Stimulated activated CD8-positive, alpha-beta memory T cell treated with anti-CD3 and anti-CD28 coated beads, Interleukin-12 subunit alpha, Interleukin-12 subunit beta, amount 100 ng/mL, for 1 hour (primary cell): ENCODE data around the gene UBE3D.
"Not testable (repeated sequence)": the region's sequence is repeated elsewhere in the genome, so short reads cannot be mapped to it uniquely, and the experiment has no call there.

Experiments
- DNase-seq: peaks from one replicate; pipeline ENCODE4 v3.0.0-alpha.2; 2020; ENCODE audit warnings: low read depth

UBE3D gene

DNA sequence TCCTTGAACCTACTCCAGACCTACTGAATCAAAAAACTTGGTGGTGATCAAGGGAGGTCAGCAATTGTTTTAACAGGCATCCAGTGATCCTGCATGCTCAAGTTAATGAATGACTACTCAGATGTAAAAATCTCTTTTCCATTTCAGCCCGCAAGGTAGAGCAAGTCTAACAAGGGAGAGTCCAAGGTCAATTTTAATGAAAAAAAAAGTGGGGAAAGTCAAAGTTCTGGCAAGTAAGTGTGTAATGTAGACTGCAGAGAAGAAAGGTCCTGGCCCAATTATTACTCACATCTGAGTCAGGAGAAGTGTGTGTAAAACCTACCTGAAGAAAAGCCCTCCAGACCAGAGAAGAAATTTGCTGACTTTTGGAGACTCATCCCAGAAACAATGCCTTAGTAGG, 193.5 kb downstream of the UBE3D start:
- no peak for DNase-seq

DNA sequence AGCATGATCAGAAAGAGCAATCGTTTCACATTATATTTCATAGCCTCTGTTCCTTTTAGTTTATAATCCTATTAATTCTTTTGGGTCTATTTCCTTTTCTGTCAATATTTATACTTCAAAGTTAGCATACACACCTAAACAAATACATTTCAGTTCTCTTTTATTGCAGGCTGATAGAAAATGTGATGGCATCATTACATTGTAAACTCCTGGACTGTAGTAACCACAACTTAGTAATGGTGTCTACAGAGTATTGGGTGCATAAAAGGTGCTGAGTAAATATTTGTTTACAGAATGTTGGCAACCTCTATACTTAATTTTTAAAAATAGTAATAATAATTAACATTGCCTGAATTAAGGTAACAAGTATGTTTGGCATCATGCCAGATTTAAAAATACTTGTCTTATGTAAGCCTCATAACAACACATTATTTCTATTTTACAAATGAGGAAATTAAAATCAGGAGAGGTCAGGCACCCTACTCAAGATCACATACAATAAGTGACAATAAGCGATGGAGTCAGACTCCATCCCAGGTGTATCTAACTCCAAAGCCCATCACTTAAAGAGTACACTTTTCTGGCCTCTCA, 195.0 kb downstream of the UBE3D start:
- no peak for DNase-seq

DNA sequence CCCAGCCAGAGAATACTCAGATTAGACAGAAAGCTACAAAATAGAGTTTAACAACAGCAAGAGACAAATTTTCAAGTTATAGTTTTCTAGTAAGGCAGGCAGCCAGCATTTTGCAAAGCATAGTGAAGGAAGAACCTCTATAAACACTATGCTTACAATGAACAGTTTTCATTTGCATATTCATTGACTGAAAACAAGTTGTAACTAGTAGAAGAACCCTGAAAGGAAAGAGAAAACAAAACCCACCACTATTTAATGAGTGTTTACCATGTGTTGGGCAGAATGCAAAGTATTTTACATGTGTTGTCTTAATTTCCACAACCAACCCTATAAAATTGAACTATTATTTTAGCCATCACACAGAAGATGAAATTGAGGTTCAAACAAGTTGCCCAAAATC, 196.1 kb downstream of the UBE3D start:
- DNase-seq, result no peak

DNA sequence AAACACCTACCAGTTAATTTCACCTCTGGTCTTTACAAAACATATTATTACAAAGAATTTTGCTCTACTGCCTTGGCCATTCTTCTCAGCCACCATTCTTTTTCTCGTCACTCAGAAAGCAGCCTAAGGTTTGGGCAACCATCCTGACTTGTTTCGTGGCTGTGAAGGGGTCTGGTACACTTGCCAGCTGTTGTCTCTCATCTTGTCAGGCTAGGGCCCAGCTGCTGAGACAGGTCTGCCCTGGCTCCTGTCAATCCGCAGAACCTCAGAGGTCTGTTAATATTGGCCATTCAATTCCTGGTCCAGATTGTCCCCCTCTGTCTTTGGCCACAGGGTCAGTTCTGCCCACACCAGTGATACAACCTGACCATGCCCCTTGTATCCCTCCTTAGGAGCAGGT, 197.7 kb downstream of the UBE3D start:
- no peak for DNase-seq

DNA sequence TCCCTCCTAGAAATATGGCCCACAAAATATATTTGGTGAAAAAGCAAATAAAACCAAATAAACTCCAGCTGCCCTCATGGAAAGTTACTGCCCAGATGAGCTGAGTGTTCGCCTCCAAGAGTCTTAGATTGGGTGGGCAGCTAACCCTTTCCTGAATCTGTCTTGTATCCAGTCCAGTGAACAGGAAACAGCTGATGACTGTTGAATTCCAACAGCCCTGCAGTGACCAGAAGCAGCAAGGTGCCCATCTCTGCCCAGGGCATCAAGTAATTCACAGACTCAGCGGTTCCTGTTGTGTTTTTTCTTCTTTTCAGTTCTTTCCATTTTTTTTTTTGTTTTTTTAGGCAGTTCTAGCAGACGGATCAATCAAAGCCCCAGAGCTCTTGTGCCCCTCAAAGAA, 199.2 kb downstream of the UBE3D start:
- DNase-seq, result no peak

DNA sequence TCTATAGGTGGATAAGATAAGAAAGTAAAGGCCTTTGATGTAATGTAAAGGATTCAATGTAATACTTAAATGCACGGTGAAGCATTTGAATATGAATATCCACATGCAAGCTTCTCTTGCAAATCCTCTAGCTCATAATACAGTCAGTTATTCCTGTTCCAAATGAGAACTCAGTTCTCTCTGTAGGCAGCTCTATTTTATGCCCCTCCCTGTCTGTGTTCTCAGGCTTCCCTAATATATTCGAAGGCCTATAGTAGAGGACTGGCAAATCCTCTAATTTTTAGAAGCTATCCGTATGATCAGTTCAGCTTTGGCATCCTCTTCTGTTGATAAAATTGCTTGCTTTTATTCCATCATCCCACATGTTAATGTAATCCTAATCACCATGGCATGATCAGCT, 200.2 kb downstream of the UBE3D start:
- DNase-seq, result no peak

DNA sequence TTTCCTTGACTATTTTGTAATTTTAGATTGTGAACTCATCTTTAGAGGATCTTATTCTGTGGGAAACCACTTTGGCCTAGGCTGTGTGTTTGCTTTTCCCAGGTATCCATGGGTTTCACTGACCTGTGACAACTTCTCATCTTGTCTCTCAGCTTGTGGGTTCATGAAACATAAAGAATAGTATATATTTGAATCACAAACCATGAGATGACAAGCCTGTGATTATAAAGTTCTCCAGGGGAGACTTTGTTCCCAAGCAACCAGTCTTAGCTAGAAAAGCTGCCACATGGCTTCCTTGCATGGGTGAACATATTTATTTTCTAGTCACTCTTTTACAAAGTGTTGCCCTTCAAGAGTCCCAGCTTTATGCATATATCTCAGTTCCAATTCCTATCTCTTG, 201.9 kb downstream of the UBE3D start:
- DNase-seq, result no peak

DNA sequence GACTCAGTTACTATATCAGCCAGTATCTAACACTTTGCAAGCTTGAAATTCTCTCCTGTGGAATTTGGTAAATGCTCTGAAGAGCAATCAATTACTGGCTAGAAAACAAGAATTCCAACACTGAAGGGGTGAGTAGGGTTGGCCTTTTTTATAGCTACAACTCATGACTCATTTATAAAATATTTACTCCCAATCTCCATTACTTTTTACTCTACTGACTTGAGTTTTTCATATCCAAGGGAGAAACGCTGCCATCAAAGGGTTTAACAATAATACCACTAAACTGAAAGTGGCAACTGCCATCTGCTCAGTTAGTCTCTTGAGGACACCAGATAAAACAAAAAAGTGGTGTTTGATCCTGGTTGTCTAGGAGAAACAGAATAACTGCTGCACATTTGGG, 203.1 kb downstream of the UBE3D start:
- no peak for DNase-seq

DNA sequence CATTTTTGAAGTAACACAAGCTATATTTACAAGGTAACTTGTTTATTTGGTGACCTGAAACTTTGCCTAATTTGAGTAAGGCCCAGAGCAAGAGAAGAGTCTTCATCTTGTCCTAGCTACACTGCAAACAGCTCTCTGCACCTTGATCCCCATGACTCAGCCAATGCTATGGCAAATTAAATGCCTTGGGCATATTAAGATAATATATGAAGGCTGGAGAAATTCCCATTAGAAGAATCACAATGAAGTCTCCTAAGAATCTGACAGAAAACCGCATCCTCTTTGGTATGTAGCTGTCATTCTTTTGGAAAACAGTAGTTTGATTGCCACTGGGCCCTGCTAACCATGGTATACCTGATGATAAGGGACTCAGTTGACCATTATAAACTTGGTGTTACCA, 204.5 kb downstream of the UBE3D start:
- no peak for DNase-seq

DNA sequence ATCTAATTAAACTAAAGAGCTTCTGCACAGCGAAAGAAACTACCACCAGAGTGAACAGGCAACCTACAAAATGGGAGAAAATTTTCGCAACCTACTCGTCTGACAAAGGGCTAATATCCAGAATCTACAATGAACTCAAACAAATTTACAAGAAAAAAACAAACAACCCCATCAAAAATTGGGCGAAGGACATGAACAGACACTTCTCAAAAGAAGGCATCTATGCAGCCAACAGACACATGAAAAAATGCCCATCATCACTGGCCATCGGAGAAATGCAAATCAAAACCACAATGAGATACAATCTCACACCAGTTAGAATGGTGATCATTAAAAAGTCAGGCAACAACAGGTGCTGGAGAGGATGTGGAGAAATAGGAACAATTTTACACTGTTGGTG, 209.6 kb downstream of the UBE3D start:
- not testable (repeated sequence) for DNase-seq

DNA sequence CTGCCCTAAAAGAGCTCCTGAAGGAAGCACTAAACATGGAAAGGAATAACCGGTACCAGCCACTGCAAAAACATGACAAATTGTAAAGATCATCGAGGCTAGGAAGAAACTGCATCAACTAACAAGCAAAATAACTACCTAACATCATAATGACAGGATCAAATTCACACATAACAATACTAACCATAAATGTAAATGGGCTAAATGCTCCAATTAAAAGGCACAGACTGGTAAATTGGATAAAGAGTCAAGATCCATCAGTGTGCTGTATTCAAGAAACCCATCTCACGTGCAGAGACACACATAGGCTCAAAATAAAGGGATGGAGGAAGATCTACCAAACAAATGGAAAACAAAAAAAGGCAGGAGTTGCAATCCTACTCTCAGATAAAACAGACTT, 212.7 kb downstream of the UBE3D start:
- DNase-seq, result not testable (repeated sequence)

DNA sequence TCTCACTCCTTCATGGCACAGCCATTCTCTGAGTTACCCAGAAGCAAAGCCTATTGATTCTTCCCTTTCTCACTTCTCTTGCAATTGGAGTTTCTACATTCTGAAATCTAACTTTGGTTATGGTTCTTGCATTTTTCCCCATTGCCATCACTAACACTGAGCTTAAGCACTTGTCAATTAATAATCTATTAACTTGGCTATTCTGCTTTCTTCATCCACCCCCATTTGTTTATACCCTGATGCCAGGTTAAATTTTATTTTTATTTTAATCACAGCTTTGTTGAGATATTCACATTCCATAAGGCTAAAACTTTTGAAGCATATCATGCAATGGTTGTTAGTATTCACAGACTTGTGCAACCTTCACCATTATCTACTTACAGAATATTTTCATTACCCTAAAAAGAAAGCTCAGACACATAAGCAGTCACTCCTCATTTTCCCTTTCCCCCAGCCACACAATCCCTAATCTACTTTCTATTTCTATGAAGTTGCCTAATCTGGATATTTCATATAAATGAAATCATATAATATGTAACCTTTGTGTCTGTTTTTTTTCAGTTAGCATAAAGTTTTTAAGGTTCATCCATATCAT, 222.3 kb downstream of the UBE3D start:
- no peak for DNase-seq

DNA sequence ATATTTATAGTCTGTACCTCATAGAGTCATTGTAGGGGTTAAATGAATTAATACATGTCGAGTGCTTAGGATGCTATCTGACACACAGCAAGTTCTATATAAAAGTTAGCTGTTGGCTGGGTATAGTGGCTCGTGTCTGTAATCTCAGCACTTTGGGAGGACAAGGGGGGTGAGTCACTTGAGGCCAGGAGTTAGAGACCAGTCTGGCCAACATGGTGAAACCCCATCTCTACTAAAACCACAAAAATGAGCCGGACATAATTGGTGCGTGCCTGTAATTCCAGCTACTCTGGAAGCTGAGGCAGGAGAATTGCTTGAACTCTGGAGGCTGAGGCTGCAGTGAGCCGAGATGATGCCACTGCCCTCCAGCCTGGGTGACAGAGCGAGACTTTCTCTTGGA, 222.9 kb downstream of the UBE3D start:
- DNase-seq, result no peak
